ENCODE measurements around the gene IFNW1.
A peak's percentile ranks its signal among the peaks of the same experiment; 100 is the strongest.
"Not testable (repeated sequence)": the region's sequence is repeated elsewhere in the genome, so short reads cannot be mapped to it uniquely, and the experiment has no call there.

IFNW1 gene

GRCh38 chr9:21141427-21141882 is at the start of gene IFNW1:
TSS of gene IFNW1 (minus strand) at chr9:21141832. CDS start at chr9:21141570, 262 bp downstream.
- Mint-ChIP-seq H3K36me3 (no peaks in the 10 kb centered on the region), H3K4me3 (no peak within 1 kb of the TSS), H3K27ac (no peak within 1 kb of the TSS), H3K9me3 (no peaks in the 10 kb centered on the region), H3K4me1 (peaks cover 21% of the 10 kb centered on the region)
- no peak for ATAC-seq
- DNase-seq (ENCODE audit: low spot score in 2 of 2) = no peak

- not testable (repeated sequence) for ATAC-seq; H3K36me3 Mint-ChIP-seq; H3K4me1 Mint-ChIP-seq; H3K27ac Mint-ChIP-seq; H3K4me3 Mint-ChIP-seq; H3K9me3 Mint-ChIP-seq; DNase-seq (ENCODE audit: low spot score in 2 of 2)
Observed at GRCh38 chr9:21187487-21187886, 45.9 kb upstream of the IFNW1 start, which contains the start of gene IFNA4. TSS of gene IFNA4 (minus strand) at chr9:21187587. CDS start at chr9:21187531, 56 bp downstream.

GRCh38 chr9:21182810-21183736 is 41.4 kb upstream of the IFNW1 start:
- not testable (repeated sequence) for DNase-seq (ENCODE audit: low spot score in 2 of 2); H3K9me3 Mint-ChIP-seq; H3K27ac Mint-ChIP-seq; H3K36me3 Mint-ChIP-seq; H3K4me3 Mint-ChIP-seq; H3K4me1 Mint-ChIP-seq
- ATAC-seq = peak; percentile 81

GRCh38 chr9:21174671-21175070 is 33.0 kb upstream of the IFNW1 start:
- ATAC-seq = no peak
- Mint-ChIP-seq H3K27ac (no peak overlapping the region), H3K4me1 (no peaks in the 10 kb centered on the region), H3K36me3 (no peaks in the 10 kb centered on the region), H3K4me3 (no peak overlapping the region), H3K9me3 (no peaks in the 10 kb centered on the region)
- no peak for DNase-seq (ENCODE audit: low spot score in 2 of 2)

GRCh38 chr9:21172156-21172555 is 30.5 kb upstream of the IFNW1 start:
- ATAC-seq (no peak), DNase-seq (ENCODE audit: low spot score in 2 of 2) (no peak)
- H3K4me3 Mint-ChIP-seq = no peak overlapping the region
- H3K9me3 Mint-ChIP-seq = no peaks in the 10 kb centered on the region
- H3K4me1 Mint-ChIP-seq = no peaks in the 10 kb centered on the region
- no peak overlapping the region for H3K27ac Mint-ChIP-seq
- H3K36me3 Mint-ChIP-seq = no peaks in the 10 kb centered on the region

- Mint-ChIP-seq H3K4me3 (no peak overlapping the region), H3K4me1 (no peaks in the 10 kb centered on the region), H3K9me3 (no peaks in the 10 kb centered on the region), H3K36me3 (no peaks in the 10 kb centered on the region), H3K27ac (no peak overlapping the region)
- DNase-seq (ENCODE audit: low spot score in 2 of 2) (no peak), ATAC-seq (no peak)
Observed at GRCh38 chr9:21171351-21171750, 29.7 kb upstream of the IFNW1 start.

GRCh38 chr9:21166560-21166959 is 24.9 kb upstream of the IFNW1 start, which contains the start of gene IFNA21:
TSS of gene IFNA21 (minus strand) at chr9:21166660. CDS start at chr9:21166612, 48 bp downstream.
- H3K4me1 Mint-ChIP-seq; H3K27ac Mint-ChIP-seq; H3K9me3 Mint-ChIP-seq; ATAC-seq; H3K36me3 Mint-ChIP-seq; H3K4me3 Mint-ChIP-seq; DNase-seq (ENCODE audit: low spot score in 2 of 2): not testable (repeated sequence)

- DNase-seq (ENCODE audit: low spot score in 2 of 2) = no peak
- ATAC-seq = no peak
- Mint-ChIP-seq H3K27ac (no peak overlapping the region), H3K4me3 (no peak overlapping the region), H3K36me3 (no peaks in the 10 kb centered on the region), H3K9me3 (no peaks in the 10 kb centered on the region), H3K4me1 (peaks cover 15% of the 10 kb centered on the region)
Observed at GRCh38 chr9:21165516-21165915, 23.9 kb upstream of the IFNW1 start.

GRCh38 chr9:21160178-21160577 is 18.5 kb upstream of the IFNW1 start:
- Mint-ChIP-seq H3K4me3 (no peak overlapping the region), H3K4me1 (peaks cover 23% of the 10 kb centered on the region), H3K9me3 (no peaks in the 10 kb centered on the region), H3K27ac (no peak overlapping the region), H3K36me3 (peaks cover 6% of the 10 kb centered on the region)
- ATAC-seq = peak; percentile 83
- no peak for DNase-seq (ENCODE audit: low spot score in 2 of 2)

GRCh38 chr9:21155501-21155900 is 13.9 kb upstream of the IFNW1 start:
- no peak overlapping the region for H3K27ac Mint-ChIP-seq
- DNase-seq (ENCODE audit: low spot score in 2 of 2) = no peak
- peaks cover 14% of the 10 kb centered on the region for H3K4me1 Mint-ChIP-seq
- H3K4me3 Mint-ChIP-seq = no peak overlapping the region
- no peaks in the 10 kb centered on the region for H3K9me3 Mint-ChIP-seq
- H3K36me3 Mint-ChIP-seq = peaks cover 6% of the 10 kb centered on the region
- ATAC-seq = no peak

- H3K9me3 Mint-ChIP-seq = no peaks in the 10 kb centered on the region
- peaks cover 6% of the 10 kb centered on the region for H3K4me1 Mint-ChIP-seq
- DNase-seq (ENCODE audit: low spot score in 2 of 2) = no peak
- peaks cover 6% of the 10 kb centered on the region for H3K36me3 Mint-ChIP-seq
- H3K27ac Mint-ChIP-seq = no peak overlapping the region
- H3K4me3 Mint-ChIP-seq = no peak overlapping the region
- ATAC-seq = peak; percentile 74
Observed at GRCh38 chr9:21154018-21154608, 12.5 kb upstream of the IFNW1 start.

- ATAC-seq (no peak), DNase-seq (ENCODE audit: low spot score in 2 of 2) (no peak)
- Mint-ChIP-seq H3K27ac (no peak overlapping the region), H3K9me3 (peaks cover under 1% of the 10 kb centered on the region), H3K4me3 (no peak overlapping the region), H3K4me1 (peaks cover 6% of the 10 kb centered on the region), H3K36me3 (peaks cover 6% of the 10 kb centered on the region)
Observed at GRCh38 chr9:21153336-21154017, 11.8 kb upstream of the IFNW1 start.

- no peak overlapping the region for H3K4me3 Mint-ChIP-seq
- DNase-seq (ENCODE audit: low spot score in 2 of 2) = no peak
- no peaks in the 10 kb centered on the region for H3K36me3 Mint-ChIP-seq
- H3K27ac Mint-ChIP-seq = peak overlapping the region; percentile 8
- peaks cover 9% of the 10 kb centered on the region for H3K9me3 Mint-ChIP-seq
- ATAC-seq = no peak
- H3K4me1 Mint-ChIP-seq = peaks cover 21% of the 10 kb centered on the region
Observed at GRCh38 chr9:21144603-21145002, 3.0 kb upstream of the IFNW1 start.

GRCh38 chr9:21137020-21137419 is 4.6 kb downstream of the IFNW1 start:
- ATAC-seq (no peak), DNase-seq (ENCODE audit: low spot score in 2 of 2) (no peak)
- Mint-ChIP-seq H3K4me1 (peaks cover 6% of the 10 kb centered on the region), H3K27ac (no peak overlapping the region), H3K9me3 (no peaks in the 10 kb centered on the region), H3K4me3 (no peak overlapping the region), H3K36me3 (no peaks in the 10 kb centered on the region)

GRCh38 chr9:21135736-21136135 is 5.9 kb downstream of the IFNW1 start:
- ATAC-seq (no peak), DNase-seq (ENCODE audit: low spot score in 2 of 2) (no peak)
- Mint-ChIP-seq H3K4me3 (no peak overlapping the region), H3K9me3 (no peaks in the 10 kb centered on the region), H3K36me3 (no peaks in the 10 kb centered on the region), H3K27ac (no peak overlapping the region), H3K4me1 (no peaks in the 10 kb centered on the region)
